H7 (cell line): ENCODE measurements around the gene PIGA. TPM values are rescaled to one million over a fixed set of nuclear protein-coding genes. Genes with fewer than 3 reads are reported as not detected.

ENCODE experiments used
- DNase-seq: peaks from one replicate; pipeline ENCODE4 v3.0.0; 2012
- H3K27me3 ChIP-seq: 2 replicates; pipeline ENCODE4 v1.6.0; 2011; ENCODE audit warnings: mild to moderate bottlenecking, low read length; ENCODE audit not compliant: control insufficient read depth, insufficient read depth
- H3K36me3 ChIP-seq: replicated peaks from 2 replicates; pipeline ENCODE4 v1.5.1; 2011; ENCODE audit warnings: low read length; ENCODE audit not compliant: control insufficient read depth, insufficient read depth
- H3K4me3 ChIP-seq: 2 replicates; pipeline ENCODE4 v1.5.1; 2011; ENCODE audit warnings: low read depth, mild to moderate bottlenecking, control low read depth, low read length, moderate library complexity; ENCODE audit not compliant: insufficient read depth
- total RNA-seq: library from RNA; depleted of rRNA; stranded (reverse); fragments of >200 nt; shearing (Covaris generic); gene quantifications from 2 replicates; pipeline ENCODE4 v1.2.3, GENCODE V29; 2014; rRNA removed

The PIGA gene, protein sequence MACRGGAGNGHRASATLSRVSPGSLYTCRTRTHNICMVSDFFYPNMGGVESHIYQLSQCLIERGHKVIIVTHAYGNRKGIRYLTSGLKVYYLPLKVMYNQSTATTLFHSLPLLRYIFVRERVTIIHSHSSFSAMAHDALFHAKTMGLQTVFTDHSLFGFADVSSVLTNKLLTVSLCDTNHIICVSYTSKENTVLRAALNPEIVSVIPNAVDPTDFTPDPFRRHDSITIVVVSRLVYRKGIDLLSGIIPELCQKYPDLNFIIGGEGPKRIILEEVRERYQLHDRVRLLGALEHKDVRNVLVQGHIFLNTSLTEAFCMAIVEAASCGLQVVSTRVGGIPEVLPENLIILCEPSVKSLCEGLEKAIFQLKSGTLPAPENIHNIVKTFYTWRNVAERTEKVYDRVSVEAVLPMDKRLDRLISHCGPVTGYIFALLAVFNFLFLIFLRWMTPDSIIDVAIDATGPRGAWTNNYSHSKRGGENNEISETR
- 8.2 and 8.8 TPM in 2 replicates for total RNA-seq

DNA sequence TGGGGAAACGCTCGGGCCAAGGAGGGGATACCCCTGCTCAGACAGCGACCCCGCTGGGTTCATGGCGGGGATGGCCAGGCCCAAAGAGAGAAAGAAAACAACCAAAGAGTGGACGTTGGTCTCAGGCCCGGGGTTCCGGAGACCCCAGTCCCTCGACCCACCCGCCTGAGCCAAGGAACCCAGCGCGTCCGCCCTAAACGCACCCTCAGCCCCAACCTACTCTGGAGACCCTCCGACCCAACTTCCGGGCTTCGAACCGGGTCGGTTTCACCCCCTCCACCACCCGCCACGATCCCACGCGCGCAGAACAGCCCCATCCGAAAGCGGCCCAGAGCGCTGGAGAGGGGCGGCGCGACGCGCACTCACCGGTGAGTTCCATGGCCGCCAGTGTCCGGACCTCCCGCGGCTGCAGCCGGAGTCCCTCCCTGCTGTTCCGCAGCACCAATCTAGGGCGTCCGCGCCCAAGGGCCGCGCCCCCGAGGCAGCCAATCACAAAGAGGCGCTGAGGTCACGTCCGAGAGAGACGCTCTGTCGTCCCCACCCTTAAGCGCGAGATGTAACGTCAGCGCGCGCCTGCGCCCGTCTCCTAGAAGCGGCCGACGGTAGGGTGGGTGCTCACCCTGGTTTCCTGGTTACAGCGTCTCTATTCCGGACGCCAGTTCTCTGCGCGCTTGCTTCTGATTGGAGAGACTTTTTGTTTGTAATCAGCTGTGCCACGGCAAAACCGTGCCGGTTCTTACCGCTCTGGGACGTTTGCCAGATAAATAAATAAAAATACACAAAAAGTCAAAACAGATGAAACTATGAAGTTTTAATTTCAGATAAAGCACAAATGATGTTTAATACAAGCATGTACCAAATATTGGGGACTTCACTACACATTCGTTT is at the start of gene PIGA:
Gene PIGA (minus strand): TSS at position 389 of the 888 bp plus-strand sequence. CDS start 3,593 bp downstream, outside the sequence.
- no peaks in the 10 kb centered on the region; the same call in 1 of the 2 replicates for H3K27me3 ChIP-seq
- H3K36me3 ChIP-seq = no peaks in the 10 kb centered on the region; the same call in 1 of the 2 replicates
- DNase-seq = peak; percentile 93
- peak within 1 kb of the TSS; percentile 68 for H3K4me3 ChIP-seq

DNA sequence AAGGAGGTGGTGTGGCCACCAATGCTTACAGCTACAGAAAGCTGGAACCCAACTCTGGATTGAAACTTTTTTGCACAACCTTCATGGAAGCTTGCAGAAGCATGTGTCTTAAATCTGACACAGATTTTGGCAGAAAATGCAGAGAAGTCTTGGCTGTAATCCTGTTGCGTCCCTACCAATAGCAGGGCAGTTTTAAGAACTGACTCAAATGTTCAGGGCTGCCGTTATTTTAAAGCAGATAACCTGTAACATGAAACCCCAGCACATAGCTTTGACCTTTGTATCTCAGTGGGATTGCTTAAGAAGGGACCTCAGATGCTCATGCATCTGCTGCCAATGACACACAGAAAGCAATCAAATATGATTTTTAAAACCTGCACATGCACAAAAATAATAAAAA is 49.0 kb upstream of the PIGA start, which contains the start of gene VEGFD:
Gene VEGFD (minus strand): TSS at position 110 of the 400 bp plus-strand sequence. CDS start 467 bp downstream, outside the sequence.
- H3K36me3 ChIP-seq = no peaks in the 10 kb centered on the region
- H3K4me3 ChIP-seq = no peak within 1 kb of the TSS
- no peak for DNase-seq
- H3K27me3 ChIP-seq = no peaks in the 10 kb centered on the region

- Histone ChIP-seq H3K27me3 (no peaks in the 10 kb centered on the region), H3K36me3 (no peaks in the 10 kb centered on the region), H3K4me3 (no peak overlapping the region)
- no peak for DNase-seq
Observed at GRCh38 chrX:15382813-15383212, 47.5 kb upstream of the PIGA start.

- H3K27me3 ChIP-seq = no peaks in the 10 kb centered on the region
- H3K4me3 ChIP-seq = no peak overlapping the region
- H3K36me3 ChIP-seq = no peaks in the 10 kb centered on the region
- DNase-seq = no peak
Observed at GRCh38 chrX:15376956-15377355, 41.6 kb upstream of the PIGA start.

DNA sequence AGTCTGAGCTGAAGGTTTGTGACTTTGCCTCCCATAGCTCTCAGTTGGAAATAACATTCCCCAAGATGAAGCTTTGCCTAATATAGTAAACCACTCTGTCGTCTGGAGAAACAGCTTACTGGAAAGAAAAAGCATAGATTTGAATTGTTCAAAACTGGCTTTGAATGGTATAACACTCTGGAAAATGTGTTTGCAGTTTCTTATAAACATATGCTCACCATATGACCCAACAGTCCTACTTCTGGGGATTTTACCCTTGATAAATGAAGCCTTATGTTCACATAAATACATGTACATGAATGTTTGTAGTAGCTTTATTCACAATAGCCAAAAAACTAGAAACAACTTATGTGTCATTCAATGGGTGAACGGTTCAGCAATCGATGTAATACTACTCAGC is 38.7 kb upstream of the PIGA start:
- no peaks in the 10 kb centered on the region for H3K36me3 ChIP-seq
- H3K4me3 ChIP-seq = no peak overlapping the region
- no peak for DNase-seq
- no peaks in the 10 kb centered on the region for H3K27me3 ChIP-seq

- DNase-seq = no peak
- H3K36me3 ChIP-seq = no peaks in the 10 kb centered on the region
- H3K27me3 ChIP-seq = no peaks in the 10 kb centered on the region
- H3K4me3 ChIP-seq = no peak overlapping the region
Observed at GRCh38 chrX:15366506-15367352, 31.4 kb upstream of the PIGA start.

DNA sequence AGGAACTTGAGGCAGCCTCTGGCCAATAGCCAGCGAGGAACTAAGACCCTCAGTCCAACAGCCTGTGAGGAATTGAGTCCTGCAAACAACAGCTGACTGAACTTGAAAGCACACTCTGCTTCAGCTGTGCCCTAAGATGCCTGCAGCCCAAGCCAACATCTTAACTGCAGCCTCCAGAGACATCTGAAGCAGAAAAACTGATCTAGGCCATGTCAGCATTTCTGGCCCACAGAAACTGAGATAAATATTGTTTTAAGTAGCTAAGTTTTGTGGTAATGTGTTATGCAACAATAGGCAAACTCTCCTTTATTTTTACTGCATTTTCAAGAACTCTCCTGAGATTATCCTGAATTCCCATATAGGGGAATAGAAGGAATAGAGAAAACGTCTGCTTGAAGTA is 24.4 kb upstream of the PIGA start:
- no peaks in the 10 kb centered on the region for H3K27me3 ChIP-seq
- no peak for DNase-seq
- H3K4me3 ChIP-seq = no peak overlapping the region
- no peaks in the 10 kb centered on the region for H3K36me3 ChIP-seq

- no peaks in the 10 kb centered on the region for H3K36me3 ChIP-seq
- no peak for DNase-seq
- H3K27me3 ChIP-seq = no peaks in the 10 kb centered on the region
- no peak overlapping the region for H3K4me3 ChIP-seq
Observed at GRCh38 chrX:15358533-15358932, 23.2 kb upstream of the PIGA start.

DNA sequence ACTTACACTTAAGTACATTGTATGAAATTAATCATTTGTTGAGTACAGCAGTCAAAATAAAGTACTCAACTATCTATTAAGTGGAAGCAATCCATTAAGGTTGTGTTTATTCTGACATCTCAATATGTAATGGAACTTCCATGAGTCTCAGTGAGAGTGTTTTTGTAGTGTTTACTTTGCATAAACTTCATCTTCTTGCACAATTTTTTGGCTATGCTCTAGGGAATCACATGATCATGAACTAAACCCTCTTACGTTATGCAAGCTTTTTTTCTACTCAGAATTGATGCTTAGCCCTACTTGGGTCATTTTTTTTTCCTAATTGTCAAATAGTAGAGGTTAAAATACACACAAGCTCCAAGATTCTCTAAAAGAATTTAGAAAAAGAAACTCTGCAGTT is 21.1 kb upstream of the PIGA start:
- H3K36me3 ChIP-seq = no peaks in the 10 kb centered on the region

DNA sequence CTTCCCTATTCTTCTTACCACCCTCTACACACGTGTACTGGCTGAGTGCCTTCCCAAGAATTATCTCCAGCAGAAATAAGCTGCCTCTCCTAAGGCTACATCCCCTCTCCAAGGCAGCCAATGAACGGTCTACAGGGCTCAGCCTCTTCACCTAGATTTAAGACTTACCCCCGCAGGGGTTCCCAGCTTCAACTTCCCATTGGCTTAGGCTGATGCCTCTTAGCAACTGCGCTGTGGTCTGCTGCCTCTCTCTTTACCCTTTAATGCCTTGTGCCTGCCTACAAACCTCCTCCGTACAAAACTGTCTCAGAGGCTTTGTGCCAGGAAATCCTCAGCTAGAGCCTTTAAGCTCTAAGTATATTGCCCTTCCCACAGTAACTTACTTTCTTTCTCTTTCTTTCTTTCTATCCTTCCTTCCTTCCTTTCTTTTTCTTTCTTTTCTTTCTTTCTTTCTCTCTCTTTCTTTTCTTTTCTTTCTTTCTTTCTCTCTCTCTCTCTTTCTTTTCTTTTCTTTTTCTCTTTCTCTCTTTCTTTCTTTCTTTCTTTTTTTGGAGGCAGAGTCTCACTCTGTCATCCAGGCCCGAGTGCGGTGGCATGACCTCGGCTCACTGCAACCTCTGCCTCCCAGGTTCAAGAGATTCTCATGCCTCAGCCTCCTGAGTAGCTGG is 15.1 kb upstream of the PIGA start:
- DNase-seq = peak; percentile 69
- Histone ChIP-seq H3K4me3 (no peak overlapping the region), H3K27me3 (no peaks in the 10 kb centered on the region), H3K36me3 (no peaks in the 10 kb centered on the region)

More for the DNA sequence above, 21.1 kb upstream of the PIGA start:
- Histone ChIP-seq H3K27me3 (no peaks in the 10 kb centered on the region), H3K4me3 (no peak overlapping the region)
- DNase-seq = no peak

DNA sequence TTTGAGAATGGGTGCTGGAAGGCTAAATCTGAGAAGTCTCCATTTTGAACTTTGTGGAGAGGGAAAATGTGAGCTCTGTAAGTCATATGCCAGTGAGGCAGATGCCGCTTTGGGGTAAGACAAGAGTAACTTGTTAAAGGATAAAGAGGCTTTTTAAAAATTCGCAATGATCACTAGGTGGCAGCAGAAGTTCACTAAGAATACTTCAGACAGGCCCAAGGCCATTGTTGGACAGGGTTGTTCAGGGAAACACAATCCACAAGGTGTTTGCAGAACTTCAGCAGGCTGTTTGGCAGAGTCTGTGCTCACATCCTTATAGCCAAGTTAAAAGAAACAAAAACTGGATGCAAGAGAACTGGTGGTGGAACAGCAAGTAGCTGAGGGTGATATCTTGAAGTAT is 13.7 kb upstream of the PIGA start:
- Histone ChIP-seq H3K4me3 (no peak overlapping the region), H3K36me3 (no peaks in the 10 kb centered on the region)
- peak; percentile 54 for DNase-seq

DNA sequence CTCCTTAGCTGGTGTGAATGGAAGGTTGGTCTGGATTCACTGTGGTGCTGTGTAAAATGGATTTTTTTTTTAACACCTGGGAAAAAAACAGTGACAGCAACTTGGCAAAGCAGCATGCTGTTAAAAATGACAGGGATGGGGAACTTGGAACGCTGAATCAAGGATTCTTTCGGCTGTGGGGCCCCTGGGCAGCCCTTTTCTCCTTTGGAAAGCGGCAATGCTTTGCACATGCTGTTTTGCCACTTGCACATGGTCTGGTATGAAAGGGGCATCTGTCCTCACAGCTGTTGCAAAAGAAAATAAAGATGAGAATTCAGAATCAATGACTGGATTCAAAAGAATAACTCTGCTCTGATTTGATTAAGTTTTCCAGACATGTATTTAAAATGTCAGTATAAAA is 10.7 kb upstream of the PIGA start:
- DNase-seq = no peak
- no peak overlapping the region for H3K4me3 ChIP-seq
- H3K27me3 ChIP-seq = peaks cover 2% of the 10 kb centered on the region; the same call in 1 of the 2 replicates

More for the DNA sequence above, 13.7 kb upstream of the PIGA start:
- H3K27me3 ChIP-seq = peaks cover 2% of the 10 kb centered on the region; the same call in 1 of the 2 replicates

GRCh38 chrX:15344106-15344505 is 8.8 kb upstream of the PIGA start:
- H3K36me3 ChIP-seq = no peaks in the 10 kb centered on the region
- peaks cover 2% of the 10 kb centered on the region; the same call in 1 of the 2 replicates for H3K27me3 ChIP-seq
- DNase-seq = no peak
- no peak overlapping the region for H3K4me3 ChIP-seq

More for the DNA sequence above, 10.7 kb upstream of the PIGA start:
- H3K36me3 ChIP-seq = no peaks in the 10 kb centered on the region
